GDM1 (cell line): ENCODE results near the gene ARMH1.

Source experiments
- DNase-seq: peaks from one replicate; lab custom pipeline; 2025; lab: John Stamatoyannopoulos, UW

The ARMH1 gene

GRCh38 chr1:44674113-44675000 is at the start of gene ARMH1, which contains the start of gene TMEM53:
TSS of gene ARMH1 (plus strand) at chr1:44674714. CDS start at chr1:44689698, 14,984 bp downstream.
TSS of gene TMEM53 (minus strand) at chr1:44674481. CDS start at chr1:44674391, 90 bp downstream.
- peak; percentile 82 for DNase-seq

GRCh38 chr1:44625348-44625747 is 49.2 kb upstream of the ARMH1 start:
- DNase-seq: no peak

- DNase-seq: no peak
Observed at GRCh38 chr1:44628962-44629756, 45.4 kb upstream of the ARMH1 start.

GRCh38 chr1:44630116-44630515 is 44.4 kb upstream of the ARMH1 start:
- no peak for DNase-seq

GRCh38 chr1:44631333-44631646 is 43.2 kb upstream of the ARMH1 start:
- no peak for DNase-seq

- no peak for DNase-seq
Observed at GRCh38 chr1:44631647-44632539, 42.6 kb upstream of the ARMH1 start.

- no peak for DNase-seq
Observed at GRCh38 chr1:44632598-44632997, 41.9 kb upstream of the ARMH1 start.

- no peak for DNase-seq
Observed at GRCh38 chr1:44634606-44635189, 39.8 kb upstream of the ARMH1 start.

- DNase-seq: no peak
Observed at GRCh38 chr1:44635439-44635838, 39.1 kb upstream of the ARMH1 start.

GRCh38 chr1:44636083-44636687 is 38.3 kb upstream of the ARMH1 start:
- no peak for DNase-seq

- no peak for DNase-seq
Observed at GRCh38 chr1:44636688-44637598, 37.6 kb upstream of the ARMH1 start.

- DNase-seq: no peak
Observed at GRCh38 chr1:44637702-44638411, 36.7 kb upstream of the ARMH1 start.

- DNase-seq: no peak
Observed at GRCh38 chr1:44640200-44640853, 34.2 kb upstream of the ARMH1 start.

GRCh38 chr1:44641126-44642102 is 33.1 kb upstream of the ARMH1 start:
- no peak for DNase-seq

GRCh38 chr1:44642255-44642654 is 32.3 kb upstream of the ARMH1 start:
- DNase-seq: no peak

GRCh38 chr1:44642925-44643324 is 31.6 kb upstream of the ARMH1 start:
- DNase-seq: no peak

- DNase-seq: no peak
Observed at GRCh38 chr1:44643721-44644334, 30.7 kb upstream of the ARMH1 start.
